ENCODE measurements around the gene KYNU.
"Not testable (repeated sequence)": the region's sequence is repeated elsewhere in the genome, so short reads cannot be mapped to it uniquely, and the experiment has no call there.

Gene KYNU

DNA sequence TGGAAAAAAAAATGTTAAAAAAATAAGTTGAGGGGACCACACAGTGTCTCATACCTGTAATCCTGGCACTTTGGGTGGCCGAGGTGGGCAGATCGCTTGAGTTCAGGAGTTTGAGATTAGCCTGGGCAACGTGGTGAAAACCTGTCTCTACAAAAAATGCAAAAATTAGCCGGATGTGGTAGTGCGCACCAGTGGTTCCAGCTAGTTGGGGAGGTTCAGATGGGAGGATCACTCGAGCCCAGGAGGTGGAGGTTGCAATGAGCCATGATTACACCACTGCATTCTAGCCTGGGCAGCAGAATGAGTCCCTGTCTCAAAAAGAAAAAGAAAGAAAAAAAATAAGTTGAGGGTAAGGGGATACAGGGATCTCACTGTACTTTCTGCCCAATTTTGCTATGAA, 6.1 kb upstream of the KYNU start:
- no peak for DNase-seq (ENCODE audit: low read depth)

DNA sequence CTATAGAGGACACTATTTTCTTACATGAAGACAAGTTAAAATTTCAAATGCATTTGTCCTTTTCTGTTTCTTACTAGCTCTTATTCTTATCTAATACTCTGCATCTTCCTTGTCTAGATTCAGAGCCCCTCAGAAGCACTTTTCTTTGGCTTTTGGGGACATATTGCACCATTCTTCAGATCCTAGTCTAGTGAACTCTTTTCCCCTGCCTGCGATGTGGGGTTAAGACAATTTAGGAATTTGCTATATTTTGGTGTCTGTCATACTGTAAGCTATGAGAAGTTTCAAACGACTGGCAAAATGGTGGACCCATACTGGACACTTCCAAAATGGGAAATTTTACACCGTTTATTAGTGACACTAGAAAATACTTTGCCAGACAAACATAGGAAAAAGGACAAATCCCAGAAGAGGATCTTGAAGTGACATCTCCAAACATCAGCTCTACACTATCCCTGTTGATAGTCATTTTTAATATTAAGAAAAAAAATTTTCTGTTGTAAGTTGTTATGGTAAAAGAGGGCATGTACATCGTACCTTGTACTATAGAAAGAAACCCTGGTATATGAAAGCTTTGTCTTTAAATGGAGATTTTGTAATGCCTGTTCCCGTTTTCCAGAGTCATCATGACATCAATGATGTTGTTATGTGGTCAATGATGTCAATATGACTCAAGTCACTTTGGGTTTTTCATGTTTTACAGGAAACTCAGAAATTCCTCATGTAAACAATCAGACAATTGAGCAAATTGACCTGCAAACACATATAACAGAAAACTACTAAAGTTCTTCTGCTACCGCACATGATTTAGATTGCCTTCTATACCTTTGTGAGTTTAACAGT, 4.4 kb upstream of the KYNU start:
- DNase-seq (ENCODE audit: low read depth) = no peak

DNA sequence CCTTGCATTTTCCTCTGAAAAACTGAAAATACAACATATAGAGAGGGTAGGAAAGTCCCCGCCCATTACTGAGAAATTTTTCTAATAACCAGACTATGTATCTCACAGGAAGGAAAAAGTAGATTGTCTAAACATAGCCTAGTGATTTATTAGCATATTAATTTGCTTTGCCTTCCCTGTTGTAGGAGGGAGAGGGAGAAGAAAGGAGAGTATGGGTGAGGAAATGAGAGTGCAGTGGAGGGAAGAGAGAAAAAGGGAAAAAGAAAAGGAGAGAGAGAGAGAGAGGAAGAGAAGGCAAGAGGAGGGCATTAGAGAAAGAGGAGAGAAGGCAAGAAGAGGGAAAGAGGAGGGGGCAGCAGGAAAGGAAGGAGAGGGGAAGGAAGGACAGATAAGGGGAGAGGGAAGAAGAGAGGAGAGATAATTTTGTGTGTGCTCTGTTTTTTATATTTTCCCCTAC, 3.6 kb upstream of the KYNU start:
- no peak for DNase-seq (ENCODE audit: low read depth)

DNA sequence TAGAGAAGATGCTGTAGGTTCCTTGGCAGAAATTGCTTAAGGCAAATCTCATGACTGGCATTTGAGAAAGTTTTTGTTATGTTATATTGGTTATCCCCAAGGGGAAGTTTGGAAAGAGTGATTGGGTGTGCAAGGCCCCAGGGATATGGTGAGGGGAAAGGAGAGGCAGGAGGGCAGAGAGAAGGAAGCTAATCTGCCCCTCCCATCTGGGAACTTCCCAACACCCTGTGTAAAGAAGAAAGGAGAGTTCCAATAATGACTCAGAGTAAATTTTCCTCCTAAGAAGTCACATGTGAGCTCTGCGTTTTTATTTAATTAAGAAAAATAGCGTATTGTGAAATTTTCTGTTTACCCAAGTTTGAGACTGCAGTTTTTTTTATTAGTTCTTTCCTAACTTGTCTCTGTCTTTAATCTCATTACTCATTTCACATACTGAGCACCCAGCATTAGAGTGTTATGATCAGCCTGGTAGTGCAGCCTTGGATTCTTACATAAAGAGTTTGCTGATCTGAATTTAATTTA, 3.1 kb upstream of the KYNU start:
- DNase-seq (ENCODE audit: low read depth) = no peak

DNA sequence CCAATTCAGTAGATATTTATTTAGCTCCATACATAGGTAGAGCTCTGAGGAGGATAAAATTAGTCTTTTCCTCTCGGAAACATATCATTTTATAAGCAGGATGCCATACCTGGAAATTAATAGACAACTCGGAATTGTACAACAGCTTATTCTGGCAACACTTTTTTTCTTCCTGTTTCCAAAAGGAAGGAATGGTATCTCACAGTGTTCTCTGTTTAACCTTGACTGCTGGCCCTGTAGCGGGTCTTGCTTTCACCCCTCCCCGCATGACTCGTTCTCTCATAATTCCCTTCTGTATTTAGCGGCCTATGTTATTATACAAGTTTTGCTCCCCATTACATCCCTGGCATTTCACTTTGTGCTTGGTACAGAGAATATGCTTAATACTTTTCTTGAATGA, 2.5 kb upstream of the KYNU start:
- DNase-seq (ENCODE audit: low read depth) = no peak

DNA sequence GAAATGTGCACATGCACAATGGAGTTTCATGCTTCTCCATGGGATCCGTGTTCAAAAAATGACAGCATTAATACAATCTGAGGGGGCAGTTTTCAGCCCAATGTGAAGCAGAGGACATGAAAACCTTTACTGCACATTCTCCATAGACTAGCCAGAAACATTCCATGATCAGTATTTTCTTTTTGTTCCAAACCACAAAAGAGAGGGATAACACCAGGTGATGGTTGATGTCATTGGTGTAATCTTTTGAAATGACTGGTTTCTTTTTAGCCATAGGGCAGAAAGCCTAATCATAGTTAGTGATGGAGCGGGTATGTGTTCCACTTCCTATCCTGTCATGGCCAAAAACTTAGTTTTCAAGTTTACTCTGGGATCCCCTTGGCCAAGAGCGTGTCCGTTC, 1.8 kb upstream of the KYNU start:
- DNase-seq (ENCODE audit: low read depth) = no peak

DNA sequence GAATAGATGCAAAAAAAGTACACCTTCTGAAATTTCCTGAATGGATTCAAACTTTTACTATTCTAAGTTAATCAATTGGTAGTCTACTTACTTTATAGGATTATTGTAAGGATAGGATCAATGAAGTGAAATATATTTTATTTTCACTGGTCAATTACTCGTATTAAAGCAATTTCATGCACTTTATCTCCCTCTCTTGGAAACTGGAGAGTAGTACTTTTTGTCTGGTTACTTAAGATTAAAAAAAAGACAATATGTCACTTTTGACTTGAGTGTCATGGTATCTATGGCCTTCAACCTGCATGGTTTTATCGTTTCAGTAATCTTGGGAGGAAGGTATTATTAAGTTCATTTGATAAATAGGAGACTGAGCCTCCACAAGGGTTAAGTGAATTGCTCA, 1.0 kb upstream of the KYNU start:
- DNase-seq (ENCODE audit: low read depth) = no peak

DNA sequence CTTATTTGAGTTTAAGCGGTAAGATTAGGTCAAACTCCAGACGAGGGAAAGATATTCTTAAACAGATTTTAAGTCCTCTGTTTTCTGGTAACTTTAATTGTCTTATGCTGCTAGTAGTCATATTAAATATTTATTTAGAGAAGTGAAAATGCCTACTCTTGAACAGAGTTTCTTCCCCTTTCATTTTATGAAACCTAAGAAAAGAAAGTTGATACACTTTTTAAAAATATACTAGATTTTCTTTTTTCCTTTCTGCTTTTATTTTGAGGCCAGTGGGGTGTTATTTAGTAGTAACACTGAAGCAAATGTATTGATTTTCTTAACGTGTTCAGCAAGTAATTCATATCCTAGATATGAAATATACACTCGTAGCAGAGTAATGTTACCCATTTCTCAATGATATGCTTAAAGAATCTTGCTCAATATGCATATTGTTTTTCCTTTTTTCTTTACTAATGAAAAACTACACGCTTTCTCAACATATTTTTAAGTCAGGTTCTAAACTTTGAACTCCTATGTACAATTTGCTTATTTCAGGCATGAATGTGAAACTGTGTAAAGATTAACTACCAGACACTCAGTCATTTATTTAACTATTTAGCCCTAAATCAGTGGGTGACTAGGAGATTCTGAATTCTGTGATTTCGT, 691 bp downstream of the KYNU start:
- no peak for DNase-seq (ENCODE audit: low read depth)

DNA sequence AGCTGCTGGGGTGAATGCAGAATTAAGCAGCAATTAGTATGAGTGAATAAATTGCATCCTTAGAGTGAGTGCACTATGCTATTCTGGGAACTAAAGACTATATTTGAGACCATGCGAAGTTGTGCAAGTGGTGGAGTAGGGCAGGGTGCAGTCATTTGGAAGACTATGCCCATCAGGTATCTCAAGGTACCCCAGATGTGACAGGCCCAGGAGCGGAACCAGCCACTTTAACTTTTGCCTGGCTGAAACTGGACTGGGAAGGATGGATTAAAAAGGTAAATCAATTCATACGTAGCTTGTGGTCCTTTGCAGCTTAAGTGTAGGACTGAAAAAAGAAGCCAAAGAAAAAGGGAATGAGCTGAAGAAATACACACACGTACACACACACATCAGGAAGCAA, 1.7 kb downstream of the KYNU start:
- no peak for DNase-seq (ENCODE audit: low read depth)

DNA sequence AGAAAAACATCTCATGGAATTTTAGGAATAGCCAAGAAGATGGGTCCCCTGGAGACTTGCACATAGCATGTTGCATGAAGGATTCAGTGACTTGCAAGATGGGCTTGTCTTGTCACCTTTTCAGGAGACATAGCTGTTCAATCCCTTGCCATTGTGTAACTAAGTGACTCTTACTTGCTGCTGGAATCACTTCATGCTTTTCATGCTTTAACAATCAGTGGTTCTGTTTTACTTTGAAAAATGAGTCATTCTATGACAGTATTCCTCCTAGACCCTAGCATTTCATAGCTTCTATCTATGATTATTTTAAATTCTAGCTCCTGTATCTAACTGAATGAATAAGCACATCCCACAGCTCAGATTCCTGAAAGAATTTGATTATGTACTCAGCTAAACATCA, 2.8 kb downstream of the KYNU start:
- DNase-seq (ENCODE audit: low read depth) = no peak

DNA sequence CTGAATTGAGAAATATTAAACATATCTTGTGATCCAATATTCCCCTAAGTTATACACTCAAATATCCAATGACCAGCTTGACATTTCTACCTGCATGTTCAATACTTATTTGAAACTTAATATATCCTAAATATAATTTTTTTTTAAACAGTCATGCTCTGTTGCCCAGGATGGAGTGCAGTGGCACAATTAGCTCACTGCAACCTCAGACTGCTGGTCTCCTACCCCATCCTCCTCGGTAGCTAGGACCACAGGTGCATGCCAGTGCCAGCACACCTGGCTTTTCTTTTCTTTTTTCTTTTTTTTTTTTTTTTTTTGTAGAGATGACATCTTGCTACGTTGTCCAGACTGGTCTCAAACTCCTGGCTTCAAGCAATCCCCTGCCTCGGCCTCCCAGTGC, 4.2 kb downstream of the KYNU start:
- no peak for DNase-seq (ENCODE audit: low read depth)

DNA sequence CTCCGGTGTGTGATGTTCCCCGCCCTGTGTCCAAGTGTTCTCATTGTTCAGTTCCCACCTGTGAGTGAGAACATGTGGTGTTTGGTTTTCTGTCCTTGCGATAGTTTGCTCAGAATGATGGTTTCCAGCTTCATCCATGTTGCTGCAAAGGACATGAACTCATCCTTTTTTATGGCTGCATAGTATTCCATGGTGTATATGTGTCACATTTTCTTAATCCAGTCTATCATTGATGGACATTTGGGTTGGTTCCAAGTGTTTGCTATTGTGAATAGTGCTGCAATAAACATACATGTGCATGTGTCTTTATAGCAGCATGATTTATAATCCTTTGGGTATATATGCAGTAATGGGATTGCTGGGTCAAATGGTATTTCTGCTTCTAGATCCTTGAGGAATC, 5.0 kb downstream of the KYNU start:
- DNase-seq (ENCODE audit: low read depth) = not testable (repeated sequence)

DNA sequence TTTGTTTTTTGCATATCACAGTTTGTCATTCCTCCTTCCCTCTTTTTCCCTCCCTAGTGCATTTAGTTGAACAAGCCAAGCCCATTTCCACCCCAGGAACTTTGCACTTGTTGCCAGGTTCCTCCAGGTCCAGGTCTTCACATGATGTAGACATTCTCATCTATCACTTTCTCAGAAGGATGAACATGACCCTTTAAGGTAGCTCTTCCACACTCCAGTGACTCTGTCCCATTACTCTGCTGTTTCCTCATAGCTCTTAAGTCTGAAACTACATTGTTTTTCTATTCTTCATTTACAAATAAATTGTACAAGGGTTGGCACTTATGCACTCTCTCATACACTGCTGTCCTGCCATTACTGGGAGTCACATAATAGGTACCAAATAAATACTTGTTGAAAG, 6.1 kb downstream of the KYNU start:
- DNase-seq (ENCODE audit: low read depth) = no peak

DNA sequence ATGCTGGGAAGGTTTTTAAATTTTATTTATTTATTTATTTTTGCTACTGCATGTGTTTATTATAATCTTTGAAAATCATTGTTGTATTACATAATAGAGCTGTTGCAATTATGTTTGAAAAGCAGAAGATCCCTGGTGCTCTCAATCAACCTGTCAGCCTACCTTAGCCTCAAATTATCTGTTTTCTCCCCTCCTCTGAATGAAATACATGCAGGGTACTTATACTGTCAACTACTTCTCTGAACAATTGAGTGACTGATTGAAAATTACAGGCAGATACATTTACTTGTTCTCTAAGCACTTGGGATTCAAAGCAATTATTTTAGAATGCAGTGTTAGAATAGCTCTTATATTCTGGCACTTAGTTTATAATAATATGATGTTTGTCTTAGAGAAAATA, 8.1 kb downstream of the KYNU start:
- DNase-seq (ENCODE audit: low read depth) = no peak

DNA sequence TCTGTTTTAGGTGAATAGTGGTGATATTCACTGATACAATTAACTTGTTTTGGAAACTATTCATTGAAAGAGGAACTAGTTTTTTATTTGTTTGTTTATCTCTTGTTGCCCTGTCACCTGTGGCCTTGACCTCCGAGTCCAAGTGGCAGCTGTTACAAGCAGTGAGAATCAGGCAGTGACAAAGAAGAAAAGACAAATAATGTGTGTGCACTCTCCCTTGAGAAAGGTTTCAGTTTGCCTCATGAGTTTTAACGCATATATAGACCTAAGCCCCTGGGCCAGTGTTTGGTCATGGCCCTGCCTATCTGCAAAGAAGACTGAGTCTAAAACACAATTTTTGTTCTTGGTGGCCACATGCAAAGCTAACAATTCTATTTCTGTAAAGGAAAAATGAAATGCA, 15.3 kb downstream of the KYNU start:
- DNase-seq (ENCODE audit: low read depth) = no peak

DNA sequence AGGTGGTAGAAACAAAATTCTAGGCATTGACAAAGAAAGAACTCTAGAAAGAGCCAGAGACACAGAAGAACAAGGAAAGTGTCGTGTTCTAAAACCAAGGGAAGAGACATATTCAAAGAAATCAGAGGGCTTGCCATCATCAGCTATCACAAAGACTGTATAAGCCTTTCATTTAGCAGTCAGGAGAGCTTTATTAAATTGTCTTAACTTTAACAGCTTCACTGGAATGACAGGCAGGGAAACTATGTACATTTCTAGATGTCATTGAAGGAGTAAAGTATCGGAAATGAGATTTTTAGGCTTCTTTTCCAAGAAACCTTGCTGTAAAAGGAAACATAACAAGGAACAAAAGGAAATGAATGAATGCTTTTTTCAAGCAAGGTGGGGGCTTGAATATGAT, 15.8 kb downstream of the KYNU start:
- no peak for DNase-seq (ENCODE audit: low read depth)

DNA sequence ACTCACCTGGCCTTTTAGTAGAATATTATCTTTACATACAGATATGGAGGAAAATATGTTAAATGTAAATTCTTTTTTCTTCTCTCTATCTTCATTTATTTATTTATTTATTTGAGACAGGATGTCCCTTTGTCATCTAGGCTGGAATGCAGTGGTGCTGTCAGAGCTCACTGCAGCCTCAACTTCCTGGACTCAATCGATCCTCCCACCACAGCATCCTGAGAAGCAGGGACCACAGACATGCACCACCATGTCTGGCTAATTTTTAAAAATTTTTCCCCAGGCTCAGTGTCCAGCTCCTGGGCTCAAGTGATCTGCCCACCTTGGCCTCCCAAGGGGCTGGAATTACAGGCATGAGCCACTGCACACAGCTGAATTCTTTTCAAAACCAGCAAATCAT, 20.3 kb downstream of the KYNU start:
- DNase-seq (ENCODE audit: low read depth) = no peak

DNA sequence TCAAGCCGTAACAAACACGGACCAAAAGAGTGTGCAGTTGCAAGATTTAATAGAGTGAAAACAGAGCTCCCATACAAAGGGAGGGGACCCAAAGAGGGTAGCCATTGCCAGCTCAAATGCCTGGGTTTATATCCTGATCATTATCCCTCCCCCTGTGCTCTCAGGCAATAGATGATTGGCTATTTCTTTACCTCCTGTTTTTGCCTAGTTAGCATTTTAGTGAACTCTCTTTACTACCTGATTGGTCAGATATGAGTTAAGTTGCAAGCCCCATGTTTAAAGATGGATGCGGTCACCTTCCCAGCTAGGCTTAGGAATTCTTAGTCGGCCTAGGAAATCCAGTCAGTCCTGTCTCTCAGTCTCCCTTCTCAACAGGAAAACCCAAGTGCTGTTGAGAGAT, 22.9 kb downstream of the KYNU start:
- DNase-seq (ENCODE audit: low read depth) = not testable (repeated sequence)

DNA sequence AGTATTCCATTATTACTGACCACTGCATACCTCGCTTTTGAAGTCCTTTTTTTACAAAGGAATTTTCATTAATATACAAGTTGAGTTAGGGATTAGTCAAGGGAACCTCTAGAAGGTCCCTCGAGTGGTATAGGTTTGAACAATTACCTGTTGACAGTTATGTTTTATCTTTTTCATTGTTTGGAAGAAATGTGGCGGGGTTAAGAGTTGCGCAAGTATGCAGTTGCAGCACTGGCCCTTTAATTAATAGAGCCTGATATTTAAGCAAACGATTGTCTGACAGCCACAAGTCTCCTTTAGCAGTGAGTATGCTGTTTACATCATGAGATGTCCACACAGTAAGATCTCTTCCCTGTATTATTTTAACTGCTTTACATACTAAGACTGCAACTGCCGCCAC, 24.3 kb downstream of the KYNU start:
- no peak for DNase-seq (ENCODE audit: low read depth)

DNA sequence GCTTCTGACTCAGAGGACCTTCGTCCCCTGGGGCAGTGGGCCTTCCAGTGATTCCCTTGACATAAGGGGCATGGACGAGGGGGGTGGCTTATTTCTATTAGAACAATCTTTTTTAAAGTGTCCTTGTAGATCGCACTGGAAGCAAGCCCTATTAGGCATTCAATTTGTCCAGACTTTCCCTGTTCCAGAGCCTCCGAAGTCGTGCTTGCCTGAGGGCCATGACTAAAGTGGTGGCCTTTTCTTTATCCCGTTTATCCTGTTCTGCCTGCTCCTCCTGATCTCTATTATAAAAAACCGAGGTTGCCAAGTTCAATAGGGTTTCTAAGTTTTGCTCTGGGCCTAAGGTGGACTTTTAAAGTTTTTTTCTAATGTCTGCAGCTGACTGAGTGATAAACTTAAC, 26.3 kb downstream of the KYNU start:
- not testable (repeated sequence) for DNase-seq (ENCODE audit: low read depth)

DNA sequence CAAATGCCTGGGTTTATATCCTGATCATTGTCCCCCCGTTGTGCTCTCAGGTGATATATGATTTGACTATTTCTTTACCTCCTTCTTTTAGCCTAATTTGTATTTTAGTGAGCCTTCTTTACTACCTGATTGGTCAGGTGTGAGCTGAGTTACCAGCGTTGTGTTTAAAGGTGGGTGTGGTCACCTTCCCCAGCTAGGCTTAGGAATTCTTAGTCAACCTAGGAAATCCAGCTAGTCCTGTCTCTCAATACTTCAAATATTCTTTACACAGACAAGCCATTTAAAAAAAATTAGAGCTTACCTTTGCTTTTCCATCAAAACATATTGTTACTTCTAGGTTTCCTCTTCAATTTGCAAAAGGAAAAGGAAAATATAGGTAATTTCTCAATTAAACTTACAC, 30.2 kb downstream of the KYNU start:
- DNase-seq (ENCODE audit: low read depth) = no peak

DNA sequence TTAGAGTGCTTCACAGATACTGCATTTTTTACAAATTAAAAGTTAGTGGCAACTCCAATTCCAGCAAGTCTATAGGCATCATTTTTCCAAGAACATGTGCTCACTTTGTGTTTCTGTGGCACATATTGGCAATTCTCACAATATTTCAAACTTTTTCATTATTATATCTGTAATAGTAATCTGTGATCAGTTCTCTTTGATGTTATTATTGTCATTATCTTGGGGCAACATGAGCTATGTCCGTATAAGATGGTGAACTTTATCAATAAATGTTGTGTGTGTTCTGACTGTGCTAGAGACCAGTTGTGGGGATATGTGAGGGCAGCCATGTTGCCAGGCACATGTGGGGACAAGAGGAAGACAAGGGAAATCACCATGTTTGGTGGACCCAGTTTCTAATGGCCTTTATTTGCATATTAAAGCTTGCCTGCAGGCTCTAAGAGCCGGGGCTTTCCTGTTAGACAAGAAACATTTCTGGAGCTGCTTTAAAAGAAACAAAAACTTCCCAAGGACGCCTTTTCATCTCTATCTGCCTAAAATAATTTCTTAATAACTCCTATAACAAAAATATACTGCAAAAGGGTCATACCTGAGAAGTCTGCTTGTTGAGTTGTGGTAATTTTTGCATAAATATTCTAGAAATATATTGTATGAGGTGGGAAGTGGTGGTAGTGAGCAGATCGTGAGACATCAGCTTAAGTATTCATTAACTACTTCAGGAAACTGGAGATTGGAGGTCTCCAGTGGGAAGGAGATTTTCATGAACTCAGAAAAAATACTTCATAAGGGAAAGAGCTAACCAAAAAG, 37.2 kb downstream of the KYNU start:
- no peak for DNase-seq (ENCODE audit: low read depth)

DNA sequence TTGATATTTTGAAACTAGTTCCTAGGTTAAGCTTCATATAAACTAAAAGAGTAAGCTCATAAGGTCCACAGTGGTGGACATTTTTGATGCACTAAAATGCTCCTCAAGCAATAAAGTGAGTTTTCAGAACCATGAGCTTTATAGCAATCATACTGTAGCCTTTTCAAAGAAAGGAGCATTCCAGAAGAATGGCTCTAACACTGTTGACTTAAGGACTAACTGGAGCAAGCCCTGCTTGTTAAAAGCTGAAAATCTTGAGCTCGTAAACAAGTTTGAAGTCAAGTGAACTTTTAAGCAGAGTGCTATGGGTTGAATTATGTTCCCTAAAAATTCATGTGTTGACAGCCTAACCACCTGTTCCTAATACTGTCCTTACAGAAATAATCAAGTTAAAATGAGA, 38.0 kb downstream of the KYNU start:
- DNase-seq (ENCODE audit: low read depth) = no peak
